IMR-90 (cell line): ENCODE results near the gene SLC25A46.

Experiments used
- CEBPB ChIP-seq: IDR thresholded peaks from 2 replicates; pipeline ENCODE4 v1.6.1; 2012; ENCODE audit warnings: low read depth, low read length, improper control_type of control experiment
- CTCF ChIP-seq: conservative IDR thresholded peaks from 2 replicates; pipeline ENCODE4 v1.5.1; 2012; ENCODE audit warnings: mild to moderate bottlenecking, low read depth, low read length, improper control_type of control experiment
- FOS ChIP-seq: fragments of 150-350 bp; IDR thresholded peaks from 2 replicates; pipeline ENCODE4 v1.6.1; 2016; ENCODE audit warnings: low read depth, low read length
- MAZ ChIP-seq: IDR thresholded peaks from 2 replicates; pipeline ENCODE4 v1.6.1; 2012; ENCODE audit warnings: low read depth, mild to moderate bottlenecking, low read length, improper control_type of control experiment, moderate library complexity, borderline replicate concordance
- POLR2A ChIP-seq: IDR thresholded peaks from 2 replicates; pipeline ENCODE4 v1.6.1; 2012; ENCODE audit warnings: mild to moderate bottlenecking, low read depth, low read length
- USF2 ChIP-seq: fragments of 150-350 bp; IDR thresholded peaks from 2 replicates; pipeline ENCODE4 v1.6.1; 2017; ENCODE audit warnings: mild to moderate bottlenecking, antibody characterized with exemption, low read length, low read depth

- TF ChIP-seq CTCF: no peak
- TF ChIP-seq POLR2A: no peak
- no peak for TF ChIP-seq FOS
- TF ChIP-seq CEBPB: no peak
- no peak for TF ChIP-seq MAZ
- TF ChIP-seq USF2: no peak
Measured at GRCh38 chr5:110803467-110804326, 64.9 kb downstream of the SLC25A46 start.
